Measurements from ENCODE around the gene ZNF385B. TPM values are rescaled to one million over a fixed set of nuclear protein-coding genes. Genes with fewer than 3 reads are reported as not detected.

The ZNF385B gene
- total RNA-seq, 1 experiment from 2014 or later = 0.57 TPM

DNA sequence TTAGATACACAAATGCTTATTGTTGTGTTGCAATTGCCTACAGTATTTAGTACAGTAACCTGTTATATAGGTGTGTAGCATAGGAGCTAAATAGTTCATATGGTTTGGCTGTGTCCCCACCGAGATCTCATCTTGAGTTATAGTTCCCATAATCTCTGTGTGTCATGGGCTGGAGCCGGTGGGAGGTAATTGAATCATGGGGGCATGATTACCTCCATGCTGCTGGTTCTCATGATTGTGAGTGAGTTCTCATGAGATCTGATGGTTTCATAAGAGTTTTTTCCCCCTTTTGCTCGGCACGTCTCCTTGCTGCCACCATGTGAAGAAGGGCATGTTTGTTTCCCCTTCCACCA lies 406.3 kb downstream of the ZNF385B start:
- no peak overlapping the region for H3K4me3 Mint-ChIP-seq (ENCODE audit: low read depth, unreplicated experiment)
- BruUV-seq (replicated peaks) = no TSS peak
- peaks cover 7% of the 10 kb centered on the region for H3K9me3 Mint-ChIP-seq (ENCODE audit: low read depth, unreplicated experiment)
- TF ChIP-seq, protein P1, sequence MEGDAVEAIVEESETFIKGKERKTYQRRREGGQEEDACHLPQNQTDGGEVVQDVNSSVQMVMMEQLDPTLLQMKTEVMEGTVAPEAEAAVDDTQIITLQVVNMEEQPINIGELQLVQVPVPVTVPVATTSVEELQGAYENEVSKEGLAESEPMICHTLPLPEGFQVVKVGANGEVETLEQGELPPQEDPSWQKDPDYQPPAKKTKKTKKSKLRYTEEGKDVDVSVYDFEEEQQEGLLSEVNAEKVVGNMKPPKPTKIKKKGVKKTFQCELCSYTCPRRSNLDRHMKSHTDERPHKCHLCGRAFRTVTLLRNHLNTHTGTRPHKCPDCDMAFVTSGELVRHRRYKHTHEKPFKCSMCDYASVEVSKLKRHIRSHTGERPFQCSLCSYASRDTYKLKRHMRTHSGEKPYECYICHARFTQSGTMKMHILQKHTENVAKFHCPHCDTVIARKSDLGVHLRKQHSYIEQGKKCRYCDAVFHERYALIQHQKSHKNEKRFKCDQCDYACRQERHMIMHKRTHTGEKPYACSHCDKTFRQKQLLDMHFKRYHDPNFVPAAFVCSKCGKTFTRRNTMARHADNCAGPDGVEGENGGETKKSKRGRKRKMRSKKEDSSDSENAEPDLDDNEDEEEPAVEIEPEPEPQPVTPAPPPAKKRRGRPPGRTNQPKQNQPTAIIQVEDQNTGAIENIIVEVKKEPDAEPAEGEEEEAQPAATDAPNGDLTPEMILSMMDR (IDR thresholded peaks at IDR 0.05; ENCODE audit: unreplicated experiment) = no peak
- peaks cover 2% of the 10 kb centered on the region for H3K36me3 Mint-ChIP-seq (ENCODE audit: insufficient read depth, unreplicated experiment)
- no peak for DNase-seq
- H3K27me3 Mint-ChIP-seq (ENCODE audit: unreplicated experiment) = no peaks in the 10 kb centered on the region
- no peak overlapping the region for H3K27ac Mint-ChIP-seq (ENCODE audit: unreplicated experiment)
- H3K4me1 Mint-ChIP-seq (ENCODE audit: low read depth, unreplicated experiment) = peaks cover 36% of the 10 kb centered on the region
- CTCF ChIA-PET = interaction anchor here (0.5 kb wide), 1 partner anchor 120 kb away, joined by 3 read pairs; no protein-coding TSS in a partner anchor
- intact Hi-C loops (cut with micrococcal nuclease; ENCODE audit: unreplicated experiment) = no loop called here

DNA sequence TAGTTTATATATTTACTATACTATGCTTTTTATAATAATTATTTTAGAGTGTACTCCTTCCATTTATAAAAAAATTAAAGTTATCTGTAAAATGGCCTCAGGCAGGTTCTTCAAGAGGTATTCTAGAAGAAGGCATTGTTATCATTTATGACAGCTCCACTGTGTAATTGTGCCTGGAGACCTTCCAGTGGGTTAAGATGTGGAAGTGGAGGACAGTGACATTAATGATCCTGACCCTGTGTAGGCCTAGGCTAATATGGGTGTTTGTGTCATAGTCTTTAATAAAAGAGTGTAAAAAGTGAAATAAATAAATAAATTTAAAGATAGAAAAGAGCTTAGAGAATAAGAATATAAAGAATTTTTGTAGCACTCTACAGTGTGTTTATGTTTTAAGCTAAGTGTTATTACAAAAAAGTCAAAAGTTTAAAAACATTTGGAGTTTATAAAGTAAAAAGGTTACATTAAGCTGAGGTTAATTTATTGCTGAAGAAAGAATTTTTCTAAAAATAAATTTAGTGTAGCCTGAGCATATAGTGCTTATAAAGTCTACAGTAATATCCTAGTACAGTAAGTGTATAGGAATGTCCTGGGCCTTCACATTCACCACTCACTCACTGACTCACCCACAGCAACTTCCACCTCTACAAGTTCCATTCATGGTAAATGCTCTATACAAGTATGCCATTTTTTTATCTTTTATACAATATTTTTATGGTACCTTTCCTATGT lies 406.8 kb downstream of the ZNF385B start:
- Mint-ChIP-seq H3K27me3 (ENCODE audit: unreplicated experiment) (no peaks in the 10 kb centered on the region), H3K4me3 (ENCODE audit: low read depth, unreplicated experiment) (no peak overlapping the region), H3K4me1 (ENCODE audit: low read depth, unreplicated experiment) (peaks cover 34% of the 10 kb centered on the region), H3K9me3 (ENCODE audit: low read depth, unreplicated experiment) (peaks cover 7% of the 10 kb centered on the region), H3K27ac (ENCODE audit: unreplicated experiment) (no peak overlapping the region), H3K36me3 (ENCODE audit: insufficient read depth, unreplicated experiment) (no peaks in the 10 kb centered on the region)
- CTCF ChIA-PET = no interaction called here
- TF ChIP-seq, protein P1 (IDR thresholded peaks at IDR 0.05; ENCODE audit: unreplicated experiment) = no peak
- no peak for DNase-seq
- intact Hi-C loops (cut with micrococcal nuclease; ENCODE audit: unreplicated experiment) = no loop called here
- no TSS peak for BruUV-seq (replicated peaks)

DNA sequence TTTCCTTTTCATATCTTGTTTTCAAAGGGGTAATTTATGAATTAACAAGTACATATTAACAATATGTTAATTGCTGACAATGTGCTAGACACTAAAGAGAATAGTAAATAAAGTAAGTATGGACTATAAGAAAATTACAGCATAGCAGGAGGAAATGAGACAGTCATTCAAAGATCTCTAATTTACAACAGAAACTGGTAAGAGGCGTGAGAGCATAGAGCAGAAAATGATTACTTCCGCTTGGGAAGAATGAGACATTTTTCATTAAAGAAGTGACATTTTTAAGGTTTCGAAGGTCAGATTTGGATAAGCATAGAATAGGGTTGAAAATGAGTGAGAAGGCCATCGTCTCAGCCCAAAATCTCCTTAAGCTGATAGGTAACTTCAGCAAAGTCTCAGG lies 412.4 kb downstream of the ZNF385B start:
- CTCF ChIA-PET = no interaction called here
- peaks cover 3% of the 10 kb centered on the region for H3K9me3 Mint-ChIP-seq (ENCODE audit: low read depth, unreplicated experiment)
- intact Hi-C loops (cut with micrococcal nuclease; ENCODE audit: unreplicated experiment) = no loop called here
- H3K4me3 Mint-ChIP-seq (ENCODE audit: low read depth, unreplicated experiment) = no peak overlapping the region
- H3K27ac Mint-ChIP-seq (ENCODE audit: unreplicated experiment) = peak overlapping the region; percentile 24
- TF ChIP-seq, protein P1 (IDR thresholded peaks at IDR 0.05; ENCODE audit: unreplicated experiment) = no peak
- no peak for DNase-seq
- H3K36me3 Mint-ChIP-seq (ENCODE audit: insufficient read depth, unreplicated experiment) = no peaks in the 10 kb centered on the region
- peaks cover 45% of the 10 kb centered on the region for H3K4me1 Mint-ChIP-seq (ENCODE audit: low read depth, unreplicated experiment)
- no TSS peak for BruUV-seq (replicated peaks)
- H3K27me3 Mint-ChIP-seq (ENCODE audit: unreplicated experiment) = no peaks in the 10 kb centered on the region

DNA sequence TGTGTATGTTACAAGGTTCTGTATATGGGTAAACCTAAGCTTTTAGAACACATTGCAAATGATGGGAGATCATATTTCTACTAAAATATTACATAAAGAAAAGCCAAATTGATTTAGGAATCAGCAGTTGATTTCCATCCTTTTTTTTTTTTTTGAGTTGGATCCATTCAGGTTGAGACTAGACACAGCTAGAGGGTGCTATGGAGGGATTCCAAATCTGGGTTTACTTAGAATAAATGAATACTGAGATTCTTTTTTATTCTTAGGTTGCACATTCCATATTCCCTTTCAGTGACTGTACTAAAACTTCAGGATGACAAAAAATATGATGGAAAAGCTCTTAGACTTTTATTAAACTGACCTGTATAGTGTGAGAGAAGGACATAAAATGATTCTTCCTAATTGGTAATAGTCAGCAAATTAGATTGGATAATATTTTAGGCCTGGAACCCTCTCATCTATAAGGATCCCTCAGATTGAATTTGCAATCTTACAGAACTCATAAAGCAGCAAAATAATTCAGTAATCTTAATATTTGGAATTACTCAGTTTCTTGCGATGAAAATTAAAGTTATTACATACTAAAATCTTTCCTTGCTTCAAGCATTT lies 413.5 kb downstream of the ZNF385B start:
- DNase-seq = no peak
- intact Hi-C loops (cut with micrococcal nuclease; ENCODE audit: unreplicated experiment) = no loop called here
- no peaks in the 10 kb centered on the region for H3K36me3 Mint-ChIP-seq (ENCODE audit: insufficient read depth, unreplicated experiment)

More for the DNA sequence above, 413.5 kb downstream of the ZNF385B start:
- peaks cover 44% of the 10 kb centered on the region for H3K4me1 Mint-ChIP-seq (ENCODE audit: low read depth, unreplicated experiment)
- TF ChIP-seq, protein P1 (IDR thresholded peaks at IDR 0.05; ENCODE audit: unreplicated experiment) = peak; percentile 17
- CTCF ChIA-PET = interaction anchor here (0.9 kb wide), 1 partner anchor 12 kb away, joined by 3 read pairs; no protein-coding TSS in a partner anchor
- no TSS peak for BruUV-seq (replicated peaks)
- no peak overlapping the region for H3K4me3 Mint-ChIP-seq (ENCODE audit: low read depth, unreplicated experiment)
- H3K9me3 Mint-ChIP-seq (ENCODE audit: low read depth, unreplicated experiment) = peaks cover 3% of the 10 kb centered on the region
- no peaks in the 10 kb centered on the region for H3K27me3 Mint-ChIP-seq (ENCODE audit: unreplicated experiment)
- H3K27ac Mint-ChIP-seq (ENCODE audit: unreplicated experiment) = peak overlapping the region; percentile 49

Data from Calu3 (cell line).